GM18520 (cell line): ENCODE data around the gene HNMT.
"Not testable (repeated sequence)": the region's sequence is repeated elsewhere in the genome, so short reads cannot be mapped to it uniquely, and the experiment has no call there.

Experiments
- ATAC-seq: cut with Tn5 transposase; IDR thresholded peaks from one replicate; pipeline ENCODE4 v1.9.1; 2021; ENCODE audit not compliant: unreplicated experiment

Gene HNMT

GRCh38 chr2:137964066-137964858, at the start of gene HNMT:
Gene HNMT (plus strand): TSS chr2:137964473. CDS start chr2:137964492, 19 bp downstream.
- ATAC-seq, result no peak

DNA sequence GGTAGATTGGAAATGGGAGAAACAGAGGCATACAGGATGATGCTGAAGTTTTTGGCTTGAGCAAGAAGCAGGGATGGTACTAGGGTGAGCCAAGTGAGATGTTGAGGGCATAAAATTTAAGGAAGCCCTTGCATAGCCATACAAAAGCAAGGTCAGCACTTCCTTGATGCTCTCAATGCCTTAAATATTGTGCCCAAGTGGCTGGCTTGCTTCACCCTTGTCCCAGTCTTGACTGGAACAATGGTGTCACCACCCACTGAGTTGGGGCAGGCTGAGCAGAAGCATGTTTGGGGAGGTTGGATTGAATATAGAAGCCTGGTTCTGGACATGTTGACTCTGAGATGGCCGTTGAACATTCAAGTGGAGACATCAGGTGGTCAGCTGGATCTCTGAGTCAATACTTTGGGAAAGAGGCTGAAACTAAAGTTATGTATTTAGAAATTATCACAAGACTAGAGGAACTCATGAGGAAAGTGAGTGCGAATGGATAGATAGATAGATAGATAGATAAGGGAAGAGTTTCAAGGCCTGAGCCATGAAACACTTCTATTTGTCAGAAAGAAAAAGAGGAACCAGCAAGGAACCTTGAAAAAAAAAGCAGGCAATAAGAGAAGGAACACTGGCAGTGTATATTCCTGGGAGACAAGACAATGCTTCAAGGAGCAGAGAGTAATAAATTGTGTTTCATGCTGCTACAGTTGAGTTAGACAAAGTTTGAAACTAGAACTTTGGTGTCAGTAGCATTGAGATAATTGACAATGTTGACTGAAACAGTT, 43.0 kb upstream of the HNMT start:
- ATAC-seq, result no peak

DNA sequence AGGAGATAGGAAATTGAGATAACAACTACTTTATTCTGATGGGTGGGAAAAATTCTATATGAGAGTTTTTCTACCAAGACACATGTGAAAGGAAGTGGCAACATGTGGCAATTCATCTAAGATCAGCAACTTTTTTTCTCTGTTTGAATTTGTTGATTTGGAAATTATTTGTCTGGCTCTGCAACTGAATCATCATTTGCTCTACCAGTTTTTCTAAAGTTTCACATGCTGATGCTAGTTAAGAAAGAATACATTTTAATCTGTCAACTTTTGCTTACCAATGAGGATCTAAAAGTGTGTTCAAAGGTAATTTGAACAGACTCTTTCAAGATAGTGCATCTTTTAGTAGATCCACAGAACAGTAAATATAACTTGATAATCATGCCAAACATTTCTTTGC, 42.1 kb upstream of the HNMT start:
- ATAC-seq, result not testable (repeated sequence)

- no peak for ATAC-seq
These were observed 40.3 kb upstream of the HNMT start for GRCh38 chr2:137924019-137924418.

GRCh38 chr2:137925599-137925998, 38.7 kb upstream of the HNMT start:
- no peak for ATAC-seq

DNA sequence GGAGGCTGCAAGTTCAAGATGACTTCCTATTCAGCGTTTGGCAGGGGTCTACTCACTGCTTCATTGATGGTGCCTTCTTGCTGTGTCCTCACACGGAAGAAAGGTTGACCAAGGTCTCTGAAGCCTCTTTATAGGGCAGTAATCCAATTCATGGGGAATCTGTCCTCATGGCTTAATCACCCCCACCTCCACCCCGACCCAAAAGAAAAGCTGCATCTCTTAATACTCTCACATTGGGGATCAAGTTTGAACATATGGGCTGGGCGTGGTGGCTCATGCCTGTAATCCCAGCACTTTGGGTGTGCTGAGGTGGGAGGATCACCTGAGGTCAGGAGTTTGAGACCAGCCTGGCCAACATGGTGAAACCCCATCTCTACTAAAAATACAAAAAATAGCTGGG, 36.4 kb upstream of the HNMT start:
- ATAC-seq, result no peak

- ATAC-seq, result no peak
These were observed 35.4 kb upstream of the HNMT start for GRCh38 chr2:137928547-137929518.

- no peak for ATAC-seq
These were observed 34.8 kb upstream of the HNMT start for GRCh38 chr2:137929519-137929916.

- ATAC-seq, result no peak
These were observed 34.1 kb upstream of the HNMT start for GRCh38 chr2:137930146-137930545.

- no peak for ATAC-seq
These were observed 28.7 kb upstream of the HNMT start for GRCh38 chr2:137935591-137935990.

GRCh38 chr2:137937246-137937645, 27.0 kb upstream of the HNMT start:
- ATAC-seq, result no peak

DNA sequence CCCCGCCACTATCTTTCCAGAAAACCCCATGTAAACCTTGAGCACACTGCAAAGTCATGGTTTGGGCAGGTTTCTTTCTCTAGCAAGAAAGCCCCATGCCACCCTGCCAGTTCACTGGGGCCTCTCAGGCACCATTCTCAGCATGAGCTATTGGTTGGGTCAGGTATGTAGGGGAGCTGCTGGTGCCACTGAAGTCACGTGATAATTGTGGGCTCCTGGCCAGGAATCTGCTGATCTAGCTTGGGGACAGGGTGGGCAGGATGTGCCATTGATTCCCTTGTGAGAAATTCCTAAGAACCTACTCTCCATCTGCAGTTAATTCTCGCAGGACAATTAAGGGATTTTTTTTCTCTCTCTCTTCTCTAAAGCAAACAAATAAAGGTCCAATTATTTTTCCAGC, 26.5 kb upstream of the HNMT start:
- no peak for ATAC-seq

DNA sequence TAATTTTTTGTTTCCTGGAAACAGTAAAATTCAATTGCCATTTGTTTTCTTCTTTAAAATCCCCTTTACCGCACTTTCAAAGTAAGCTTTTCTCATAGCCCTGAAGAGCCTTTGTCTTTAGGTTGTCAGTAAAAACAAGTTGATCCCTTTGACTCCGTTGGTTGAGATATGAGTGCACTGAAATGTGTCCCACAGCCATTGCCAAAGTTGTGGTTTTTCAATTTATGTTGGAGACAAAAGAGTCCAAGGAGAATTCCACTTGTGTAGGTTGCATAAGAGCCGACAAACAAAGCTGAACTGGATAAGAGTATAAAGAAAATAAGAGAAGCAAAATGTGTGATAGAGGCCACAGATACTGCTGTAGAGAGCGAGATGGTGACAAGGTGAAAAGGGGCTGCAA, 26.1 kb upstream of the HNMT start:
- ATAC-seq, result no peak

DNA sequence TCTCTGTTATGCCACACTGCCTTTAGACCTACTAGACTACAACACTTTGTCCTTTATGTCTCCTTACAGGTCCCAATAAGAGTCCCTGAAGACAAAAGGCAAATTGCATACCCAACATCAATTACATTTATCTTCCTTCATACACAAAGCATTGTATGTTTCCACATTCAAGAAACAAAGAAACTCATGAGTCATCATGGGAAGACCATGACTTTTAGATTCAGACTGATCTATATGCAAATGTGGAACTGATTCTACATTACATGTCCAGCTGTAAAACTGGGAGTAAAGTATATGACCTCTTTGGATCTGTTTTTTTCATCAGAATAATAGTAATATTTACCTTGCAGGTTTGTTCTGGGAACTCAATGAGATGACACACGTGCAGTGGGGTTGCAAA, 25.2 kb upstream of the HNMT start:
- ATAC-seq, result no peak

DNA sequence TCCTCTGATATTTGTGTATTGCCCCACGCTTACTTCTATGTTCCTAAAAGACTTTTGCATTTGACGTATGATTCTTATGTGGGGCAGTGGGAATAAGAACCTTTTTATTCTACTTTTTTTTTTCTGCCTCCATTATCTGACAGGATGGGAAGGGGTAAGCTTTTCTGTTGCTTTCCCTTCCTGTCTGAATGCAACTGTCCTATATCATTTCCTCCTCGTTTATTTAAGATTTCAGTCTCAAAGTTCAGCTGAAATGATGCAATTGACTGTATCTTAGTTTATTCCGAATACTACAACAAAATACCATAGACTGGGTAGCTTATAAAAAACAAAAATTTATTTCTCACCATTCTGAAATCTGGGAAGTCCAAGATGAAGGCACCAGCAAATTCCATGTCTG, 24.1 kb upstream of the HNMT start:
- ATAC-seq, result no peak

GRCh38 chr2:137942037-137942832, 22.0 kb upstream of the HNMT start:
- no peak for ATAC-seq

GRCh38 chr2:137942833-137943677, 21.2 kb upstream of the HNMT start:
- no peak for ATAC-seq

GRCh38 chr2:137943678-137944347, 20.5 kb upstream of the HNMT start:
- no peak for ATAC-seq

GRCh38 chr2:137944714-137945113, 19.6 kb upstream of the HNMT start:
- no peak for ATAC-seq
